HEK293 (cell line): ENCODE results near the gene RGS6.

ENCODE experiments used
- CTCF ChIA-PET: fragments of 350-600 bp; formaldehyde crosslinking; extraction: SDS; loops from one replicate; lab custom pipeline; 2021; ENCODE audit warnings: antibody characterized with exemption; lab: Yijun Ruan, JAX
- POLR2A ChIA-PET: fragments of 300-600 bp; formaldehyde crosslinking; extraction: SDS; loops from one replicate; lab custom pipeline; 2020; ENCODE audit warnings: antibody characterized with exemption, inconsistent platforms; lab: Yijun Ruan, JAX
- H3K27ac ChIP-seq: fragments of 200-500 bp; sonication (Bioruptor generic); 2 replicates; pipeline ENCODE4 v1.5.1; 2014; ENCODE audit warnings: low read depth, low read length, control low read depth, inconsistent platforms; ENCODE audit errors: extremely low read depth
- H3K36me3 ChIP-seq, 2 experiments: fragments of 200-500 bp in 1 of 2; sonication (Bioruptor generic) in 1 of 2; 1 replicate in 1 of 2; 2 replicates in 1 of 2; pipeline ENCODE4 v1.5.1; 2014 to 2017; ENCODE audit warnings: inconsistent platforms in 2 of 2, low read length in 2 of 2; ENCODE audit not compliant: control insufficient read depth in 2 of 2, insufficient read depth in 1 of 2
- H3K4me1 ChIP-seq: fragments of 200-500 bp; sonication (Bioruptor generic); 2 replicates; pipeline ENCODE4 v1.5.1; 2014; ENCODE audit warnings: mild to moderate bottlenecking, low read length, inconsistent platforms; ENCODE audit not compliant: control insufficient read depth, insufficient read depth
- H3K4me3 ChIP-seq: 2 replicates; pipeline ENCODE4 v1.5.1; 2011; ENCODE audit warnings: low read depth, mild to moderate bottlenecking, control low read depth, low read length, moderate library complexity
- H3K9me3 ChIP-seq: fragments of 200-500 bp; sonication (Bioruptor generic); 2 replicates; pipeline ENCODE4 v1.5.1; 2014; ENCODE audit warnings: low read depth, low read length, inconsistent platforms; ENCODE audit not compliant: control insufficient read depth, insufficient read depth
- GLIS2 ChIP-seq: fragments of 450-650 bp; formaldehyde crosslinking; IDR thresholded peaks from 2 replicates; pipeline ENCODE4 v1.5.1; 2016; ENCODE audit warnings: missing biosample characterization, missing genetic modification characterization
- HOXC10 ChIP-seq: sonication (generic); formaldehyde crosslinking; IDR thresholded peaks from 2 replicates; pipeline ENCODE4 v1.8.1; 2023; ENCODE audit warnings: mild to moderate bottlenecking, missing genetic modification reagents
- IKZF3 ChIP-seq: fragments of 450-650 bp; IDR thresholded peaks from 2 replicates; pipeline ENCODE4 v1.5.0; 2018; ENCODE audit warnings: missing biosample characterization, mild to moderate bottlenecking, missing genetic modification characterization, moderate library complexity
- MZF1 ChIP-seq: fragments of 450-650 bp; formaldehyde crosslinking; IDR thresholded peaks from 2 replicates; pipeline ENCODE4 v1.5.1; 2017; ENCODE audit warnings: missing biosample characterization, missing genetic modification characterization, borderline replicate concordance
- PRDM1 ChIP-seq: fragments of 450-650 bp; formaldehyde crosslinking; IDR thresholded peaks from 2 replicates; pipeline ENCODE4; 2016; ENCODE audit warnings: missing biosample characterization, missing genetic modification characterization
- ZBTB1 ChIP-seq: fragments of 450-650 bp; formaldehyde crosslinking; IDR thresholded peaks from 2 replicates; pipeline ENCODE4 v1.5.1; 2016; ENCODE audit warnings: missing biosample characterization, missing genetic modification characterization
- ZBTB20 ChIP-seq: fragments of 450-650 bp; formaldehyde crosslinking; IDR thresholded peaks from 2 replicates; pipeline ENCODE4 v1.5.1; 2016; ENCODE audit warnings: missing biosample characterization, missing genetic modification characterization
- ZNF10 ChIP-seq: fragments of 450-650 bp; formaldehyde crosslinking; IDR thresholded peaks from 2 replicates; pipeline ENCODE4 v1.5.1; 2017; ENCODE audit warnings: missing biosample characterization, missing genetic modification characterization
- ZNF132 ChIP-seq: fragments of 450-650 bp; formaldehyde crosslinking; IDR thresholded peaks from 2 replicates; pipeline ENCODE4 v1.5.1; 2017; ENCODE audit warnings: missing biosample characterization, missing genetic modification characterization, borderline replicate concordance
- ZNF140 ChIP-seq: fragments of 450-650 bp; formaldehyde crosslinking; IDR thresholded peaks from 2 replicates; pipeline ENCODE4 v1.5.1; 2016; ENCODE audit warnings: missing biosample characterization, missing genetic modification characterization
- ZNF174 ChIP-seq: fragments of 450-650 bp; formaldehyde crosslinking; IDR thresholded peaks from 2 replicates; pipeline ENCODE4 v1.5.0; 2017; ENCODE audit warnings: missing biosample characterization, mild to moderate bottlenecking, missing genetic modification characterization
- ZNF37A ChIP-seq: fragments of 450-650 bp; IDR thresholded peaks from 2 replicates; pipeline ENCODE4 v1.5.1; 2018; ENCODE audit warnings: missing biosample characterization, missing genetic modification characterization
- ZNF510 ChIP-seq: fragments of 450-650 bp; formaldehyde crosslinking; IDR thresholded peaks from 2 replicates; pipeline ENCODE4 v1.5.1; 2018; ENCODE audit warnings: mild to moderate bottlenecking, missing genetic modification characterization, missing biosample characterization; ENCODE audit not compliant: insufficient replicate concordance
- ZNF555 ChIP-seq: fragments of 450-650 bp; formaldehyde crosslinking; conservative IDR thresholded peaks from 2 replicates; pipeline ENCODE4 v1.5.1; 2017; ENCODE audit warnings: missing biosample characterization, mild to moderate bottlenecking, missing genetic modification characterization, inconsistent platforms
- ZNF596 ChIP-seq: fragments of 450-650 bp; IDR thresholded peaks from 2 replicates; pipeline ENCODE4 v1.5.0; 2018; ENCODE audit warnings: missing biosample characterization, mild to moderate bottlenecking, missing genetic modification characterization, moderate library complexity
- ZNF624 ChIP-seq: fragments of 450-650 bp; formaldehyde crosslinking; IDR thresholded peaks from 2 replicates; pipeline ENCODE4 v1.5.1; 2017; ENCODE audit warnings: missing biosample characterization, missing genetic modification characterization
- ZNF677 ChIP-seq: fragments of 450-650 bp; IDR thresholded peaks from 2 replicates; pipeline ENCODE4 v1.5.0; 2018; ENCODE audit warnings: missing biosample characterization, mild to moderate bottlenecking, missing genetic modification characterization, moderate library complexity
- ZNF777 ChIP-seq: fragments of 450-650 bp; formaldehyde crosslinking; IDR thresholded peaks from 2 replicates; pipeline ENCODE4 v1.5.1; 2017; ENCODE audit warnings: missing biosample characterization, missing genetic modification characterization, borderline replicate concordance
- TF ChIP-seq, protein P1 (sequence below): fragments of 450-650 bp; formaldehyde crosslinking; IDR thresholded peaks from 2 replicates; pipeline ENCODE4 v1.5.1; 2016; ENCODE audit warnings: missing biosample characterization, missing genetic modification characterization
- TF ChIP-seq, protein P2 (sequence below): sonication (generic); formaldehyde crosslinking; IDR thresholded peaks from 2 replicates; pipeline ENCODE4 v1.8.1; 2022; ENCODE audit warnings: mild to moderate bottlenecking, moderate library complexity, missing genetic modification reagents
- TF ChIP-seq, protein P3 (sequence below): fragments of 450-650 bp; formaldehyde crosslinking; IDR thresholded peaks from 2 replicates; pipeline ENCODE4; 2016; ENCODE audit warnings: missing biosample characterization, missing genetic modification characterization

The RGS6 gene

DNA sequence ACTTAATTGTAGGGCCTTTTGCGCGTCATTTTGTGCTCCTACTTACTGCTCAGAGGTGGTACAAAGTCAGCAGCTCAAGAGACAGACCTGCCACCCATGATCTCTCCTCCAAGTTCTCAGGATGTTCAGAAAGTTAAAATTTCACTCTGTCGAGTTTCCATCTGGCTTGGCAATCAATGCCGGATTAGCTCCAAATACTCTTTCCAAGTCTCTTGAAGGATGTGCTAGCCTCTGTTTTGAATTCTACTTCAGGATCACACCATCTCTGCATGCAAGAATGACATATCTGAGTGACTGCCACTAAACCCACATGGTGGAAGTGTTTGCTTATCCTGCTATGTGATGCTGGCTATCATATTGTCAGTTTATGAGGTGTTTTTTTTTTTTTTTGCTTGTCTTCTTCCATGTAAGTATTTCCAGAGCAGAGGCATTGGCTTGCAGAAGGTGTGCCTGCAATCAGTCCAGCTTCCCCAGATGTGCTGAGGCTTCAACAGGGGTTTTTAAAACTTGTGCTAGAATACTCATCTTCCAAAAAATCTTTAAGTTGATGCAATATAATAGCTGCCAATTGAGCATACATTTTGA lies 125.6 kb downstream of the RGS6 start (continued):
- TF ChIP-seq ZNF777 (tag by site-specific recombination): no peak
- no peak for TF ChIP-seq ZNF510 (tag by site-specific recombination)
- no peak for TF ChIP-seq ZNF677 (tag by site-specific recombination)
- TF ChIP-seq ZNF10 (tag by site-specific recombination): no peak
- TF ChIP-seq ZNF140: no peak
- TF ChIP-seq ZNF555 (tag by site-specific recombination): no peak
- TF ChIP-seq, protein P1, sequence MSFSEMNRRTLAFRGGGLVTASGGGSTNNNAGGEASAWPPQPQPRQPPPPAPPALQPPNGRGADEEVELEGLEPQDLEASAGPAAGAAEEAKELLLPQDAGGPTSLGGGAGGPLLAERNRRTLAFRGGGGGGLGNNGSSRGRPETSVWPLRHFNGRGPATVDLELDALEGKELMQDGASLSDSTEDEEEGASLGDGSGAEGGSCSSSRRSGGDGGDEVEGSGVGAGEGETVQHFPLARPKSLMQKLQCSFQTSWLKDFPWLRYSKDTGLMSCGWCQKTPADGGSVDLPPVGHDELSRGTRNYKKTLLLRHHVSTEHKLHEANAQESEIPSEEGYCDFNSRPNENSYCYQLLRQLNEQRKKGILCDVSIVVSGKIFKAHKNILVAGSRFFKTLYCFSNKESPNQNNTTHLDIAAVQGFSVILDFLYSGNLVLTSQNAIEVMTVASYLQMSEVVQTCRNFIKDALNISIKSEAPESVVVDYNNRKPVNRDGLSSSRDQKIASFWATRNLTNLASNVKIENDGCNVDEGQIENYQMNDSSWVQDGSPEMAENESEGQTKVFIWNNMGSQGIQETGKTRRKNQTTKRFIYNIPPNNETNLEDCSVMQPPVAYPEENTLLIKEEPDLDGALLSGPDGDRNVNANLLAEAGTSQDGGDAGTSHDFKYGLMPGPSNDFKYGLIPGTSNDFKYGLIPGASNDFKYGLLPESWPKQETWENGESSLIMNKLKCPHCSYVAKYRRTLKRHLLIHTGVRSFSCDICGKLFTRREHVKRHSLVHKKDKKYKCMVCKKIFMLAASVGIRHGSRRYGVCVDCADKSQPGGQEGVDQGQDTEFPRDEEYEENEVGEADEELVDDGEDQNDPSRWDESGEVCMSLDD: no peak

DNA sequence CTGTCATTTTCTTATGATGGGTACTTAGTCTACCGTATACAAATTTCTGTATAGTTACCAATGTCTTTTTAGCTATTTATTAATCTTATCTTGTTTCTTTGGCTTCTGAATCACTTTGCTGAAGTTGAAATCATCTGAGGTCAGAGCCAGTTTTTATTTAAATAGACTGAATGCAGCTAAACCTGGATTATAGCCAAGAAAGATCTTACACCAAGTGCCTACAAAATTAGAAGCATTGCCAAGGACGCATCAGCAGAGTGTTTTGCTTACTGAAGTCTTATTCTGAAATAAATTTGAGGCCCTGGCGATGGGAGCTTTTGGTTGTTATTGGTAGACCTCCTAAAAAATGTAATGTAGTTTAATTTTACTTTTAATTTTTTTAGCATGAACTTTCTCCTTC lies 128.2 kb downstream of the RGS6 start:
- ChIA-PET POLR2A (no interaction called here), CTCF (interaction anchor here (0.7 kb wide), 1 partner anchor 453 kb away, joined by 3 read pairs; no protein-coding TSS in a partner anchor)
- no peak overlapping the region for H3K27ac ChIP-seq
- no peaks in the 10 kb centered on the region for H3K36me3 ChIP-seq
- H3K4me1 ChIP-seq: 0 out of 2 replicates have a peak, but pooled peaks cover 2% of the 10 kb centered on the region
- H3K4me3 ChIP-seq: no peak overlapping the region
- TF ChIP-seq IKZF3 (tag by site-specific recombination) (no peak), MZF1 (tag by site-specific recombination) (no peak), ZBTB20 (no peak), ZNF624 (tag by site-specific recombination) (no peak), ZNF596 (tag by site-specific recombination) (no peak), ZNF132 (tag by site-specific recombination) (no peak), PRDM1 (tag by site-specific recombination) (no peak), ZBTB1 (tag by site-specific recombination) (no peak), ZNF174 (tag by site-specific recombination) (no peak), HOXC10 (CRISPR knock-in tag) (no peak), ZNF37A (no peak), GLIS2 (no peak)
- TF ChIP-seq, protein P2, sequence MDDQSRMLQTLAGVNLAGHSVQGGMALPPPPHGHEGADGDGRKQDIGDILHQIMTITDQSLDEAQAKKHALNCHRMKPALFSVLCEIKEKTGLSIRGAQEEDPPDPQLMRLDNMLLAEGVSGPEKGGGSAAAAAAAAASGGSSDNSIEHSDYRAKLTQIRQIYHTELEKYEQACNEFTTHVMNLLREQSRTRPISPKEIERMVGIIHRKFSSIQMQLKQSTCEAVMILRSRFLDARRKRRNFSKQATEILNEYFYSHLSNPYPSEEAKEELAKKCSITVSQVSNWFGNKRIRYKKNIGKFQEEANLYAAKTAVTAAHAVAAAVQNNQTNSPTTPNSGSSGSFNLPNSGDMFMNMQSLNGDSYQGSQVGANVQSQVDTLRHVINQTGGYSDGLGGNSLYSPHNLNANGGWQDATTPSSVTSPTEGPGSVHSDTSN (CRISPR knock-in tag): no peak
- TF ChIP-seq, protein P3, sequence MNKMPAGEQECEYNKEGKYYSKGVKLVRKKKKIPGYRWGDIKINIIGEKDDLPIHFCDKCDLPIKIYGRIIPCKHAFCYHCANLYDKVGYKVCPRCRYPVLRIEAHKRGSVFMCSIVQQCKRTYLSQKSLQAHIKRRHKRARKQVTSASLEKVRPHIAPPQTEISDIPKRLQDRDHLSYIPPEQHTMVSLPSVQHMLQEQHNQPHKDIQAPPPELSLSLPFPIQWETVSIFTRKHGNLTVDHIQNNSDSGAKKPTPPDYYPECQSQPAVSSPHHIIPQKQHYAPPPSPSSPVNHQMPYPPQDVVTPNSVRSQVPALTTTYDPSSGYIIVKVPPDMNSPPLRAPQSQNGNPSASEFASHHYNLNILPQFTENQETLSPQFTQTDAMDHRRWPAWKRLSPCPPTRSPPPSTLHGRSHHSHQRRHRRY (tag by site-specific recombination): no peak
- H3K9me3 ChIP-seq: no peaks in the 10 kb centered on the region
